ENCODE results near the gene UBALD2.
A peak's percentile ranks its signal among the peaks of the same experiment; 100 is the strongest.
"Not testable (repeated sequence)": the region's sequence is repeated elsewhere in the genome, so short reads cannot be mapped to it uniquely, and the experiment has no call there.

Gene UBALD2

DNA sequence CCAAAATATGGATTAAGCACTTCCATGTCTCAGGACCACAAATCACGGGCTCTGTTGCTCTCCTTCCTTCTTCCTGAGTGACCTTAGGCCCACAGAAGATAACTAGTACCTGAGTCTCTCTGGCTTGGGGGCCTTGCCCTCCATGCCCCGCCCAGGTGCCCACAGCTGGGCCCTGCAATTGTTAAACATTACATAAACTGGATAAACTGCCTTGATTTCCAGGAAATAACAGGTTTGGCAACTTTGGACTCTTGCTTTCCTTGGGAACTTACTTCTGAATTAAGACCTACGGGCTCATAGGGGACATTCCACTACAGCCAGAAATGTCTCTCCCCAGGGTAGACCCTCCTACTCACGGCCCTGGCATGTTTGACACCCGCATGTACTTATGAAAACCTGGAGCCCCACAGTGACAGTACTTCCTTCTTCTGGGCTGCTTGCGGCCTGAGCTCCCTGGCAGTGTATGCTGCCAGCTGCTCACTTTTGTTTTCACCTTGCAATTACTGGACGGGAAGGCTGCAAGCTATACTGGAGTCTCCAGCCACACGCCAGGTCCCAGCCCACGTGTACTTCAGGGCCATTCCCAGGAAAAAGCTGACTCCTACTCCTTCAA, 2.3 kb upstream of the UBALD2 start:
- FAIRE-seq, result peak; percentile 92

DNA sequence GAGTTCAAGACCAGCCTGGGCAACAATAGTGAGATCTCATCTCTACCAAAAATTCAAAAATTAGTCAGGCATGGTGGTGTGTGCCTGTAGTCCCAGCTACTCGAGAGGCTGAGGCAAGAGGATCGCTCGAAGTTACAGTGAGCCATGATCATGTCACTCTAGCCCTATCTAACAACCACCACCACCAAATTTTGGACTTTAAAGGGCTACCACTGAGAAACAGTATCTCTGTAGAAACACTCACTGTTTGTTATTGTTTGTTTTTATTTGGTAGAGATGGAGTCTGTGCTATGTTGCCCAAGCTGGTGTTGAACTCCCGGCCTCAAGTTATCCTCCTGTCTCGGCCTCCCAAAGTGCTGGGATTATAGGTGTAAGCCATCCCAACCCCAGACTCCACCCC, 1.3 kb upstream of the UBALD2 start:
- FAIRE-seq (no peak), DNase-seq (ENCODE audit: extremely low spot score, insufficient read length, low read depth) (no peak)

More for the DNA sequence above, 2.3 kb upstream of the UBALD2 start:
- no peak for DNase-seq (ENCODE audit: extremely low spot score, insufficient read length, low read depth)

GRCh38 chr17:76264425-76264754, 758 bp upstream of the UBALD2 start:
- DNase-seq (ENCODE audit: extremely low spot score, insufficient read length, low read depth), result no peak
- no peak for FAIRE-seq

DNA sequence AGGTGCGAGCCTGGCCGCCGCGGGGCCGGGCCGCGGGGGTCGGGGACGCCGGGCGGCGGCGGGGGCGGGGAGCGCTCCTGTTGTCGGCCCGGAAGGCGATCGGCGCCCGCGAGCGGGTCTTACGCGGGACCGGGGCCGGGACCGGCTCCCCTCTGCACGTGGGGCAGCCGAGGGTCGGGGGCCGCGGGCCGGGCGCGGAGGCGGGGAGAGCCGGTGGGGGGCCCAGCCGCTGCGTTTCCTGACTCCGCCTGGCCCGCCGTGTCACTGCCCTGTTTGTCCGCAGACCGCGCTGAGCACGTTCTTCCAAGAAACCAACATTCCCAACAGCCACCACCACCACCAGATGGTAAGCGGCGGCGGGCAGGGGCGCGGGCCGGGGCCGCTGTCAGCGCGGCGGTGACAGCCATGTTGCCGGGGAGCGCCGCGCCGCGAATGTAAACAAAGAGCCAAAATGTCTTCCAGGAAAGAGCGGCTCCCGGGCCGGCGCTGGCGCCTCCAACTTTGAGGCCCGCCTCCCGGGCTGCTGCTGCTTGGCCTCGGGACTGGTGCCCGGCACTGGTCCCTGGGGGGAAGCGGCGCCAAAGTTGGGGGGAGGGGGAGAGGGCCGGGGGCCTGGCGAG, 586 bp downstream of the UBALD2 start:
- no peak for FAIRE-seq
- no peak for DNase-seq (ENCODE audit: extremely low spot score, insufficient read length, low read depth)

DNA sequence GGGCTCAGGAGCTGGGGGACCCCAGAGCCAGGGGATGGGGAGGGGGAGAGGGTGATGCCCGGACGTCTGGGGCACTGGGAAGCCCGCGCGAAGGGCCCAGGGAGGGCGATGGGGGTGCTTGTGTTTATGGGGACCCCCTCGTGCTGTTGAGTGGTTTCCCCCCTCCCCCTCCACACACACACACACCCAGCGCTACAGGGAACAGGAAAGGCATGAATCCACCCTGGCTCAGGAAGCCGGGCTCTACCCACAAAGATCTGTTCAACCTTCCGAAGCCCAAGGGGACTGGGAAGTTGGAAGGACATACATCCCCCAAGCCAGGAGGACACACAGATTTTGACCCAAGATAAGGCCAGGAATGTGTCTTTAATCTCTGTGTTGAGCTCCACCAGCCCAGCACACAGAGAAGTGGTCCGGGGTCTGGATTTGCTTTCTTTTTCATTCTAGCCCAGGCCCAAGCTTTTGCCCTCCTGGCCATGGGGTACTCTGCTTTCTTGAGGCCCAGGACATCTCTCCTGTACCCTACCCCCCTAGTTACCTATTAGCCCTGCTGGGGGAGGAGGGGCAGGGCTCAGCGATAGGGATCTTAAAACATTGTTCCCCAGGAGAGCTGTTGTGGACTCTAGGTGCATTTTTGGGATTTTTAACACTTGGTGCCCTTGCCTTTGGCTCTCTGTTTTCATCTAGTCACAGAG, 1.2 kb downstream of the UBALD2 start:
- FAIRE-seq (peak; percentile 18), DNase-seq (ENCODE audit: extremely low spot score, insufficient read length, low read depth) (no peak)

DNA sequence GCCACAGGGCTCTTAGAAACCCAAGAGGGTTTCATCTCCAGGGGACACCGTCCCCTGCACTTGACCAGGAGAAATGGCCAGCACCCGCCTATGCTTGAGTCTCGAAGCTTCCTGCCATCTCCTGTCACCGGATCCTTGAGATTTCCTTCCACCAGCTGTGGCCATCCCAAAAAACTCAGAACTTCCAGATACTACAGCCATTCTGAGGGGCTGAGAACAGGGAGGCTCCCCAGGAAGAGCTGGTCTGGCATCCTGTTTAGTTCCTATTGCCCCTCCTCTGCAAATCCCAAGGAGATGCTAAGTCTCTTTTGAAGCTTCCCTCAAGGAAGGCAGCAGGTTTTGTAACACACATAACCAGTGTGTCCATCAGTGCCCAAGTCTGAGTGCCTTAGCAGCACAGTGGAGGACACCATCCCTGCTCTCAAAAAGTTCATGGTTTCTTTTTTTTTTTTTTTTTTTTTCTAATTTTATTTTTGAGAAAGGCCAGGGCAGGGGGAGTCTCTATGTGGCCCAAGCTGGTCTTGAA, 2.0 kb downstream of the UBALD2 start:
- DNase-seq (ENCODE audit: extremely low spot score, insufficient read length, low read depth) (no peak), FAIRE-seq (no peak)

DNA sequence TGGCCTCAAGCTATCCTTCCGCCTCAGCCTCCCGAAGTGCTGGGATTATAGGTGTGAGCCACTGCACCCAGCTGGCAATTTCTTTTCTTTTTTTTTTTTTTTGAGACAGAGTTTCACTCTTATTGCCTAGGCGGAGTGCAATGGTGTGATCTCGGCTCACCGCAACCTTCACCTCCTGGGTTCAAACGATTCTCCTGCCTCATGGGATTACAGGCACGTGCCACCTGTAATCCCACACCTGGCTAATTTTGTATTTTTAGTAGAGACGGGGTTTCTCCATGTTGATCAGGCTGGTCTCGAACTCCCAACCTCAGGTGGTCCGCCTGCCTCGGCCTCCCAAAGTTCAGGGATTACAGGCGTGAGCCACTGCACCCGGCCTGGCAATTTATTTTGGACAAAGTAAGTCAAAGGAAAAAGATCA, 2.4 kb downstream of the UBALD2 start:
- DNase-seq (ENCODE audit: extremely low spot score, insufficient read length, low read depth), result not testable (repeated sequence)

GRCh38 chr17:76268015-76268749, 3.0 kb downstream of the UBALD2 start:
- DNase-seq (ENCODE audit: extremely low spot score, insufficient read length, low read depth) (no peak), FAIRE-seq (peak; percentile 85)

More for the DNA sequence above, 2.4 kb downstream of the UBALD2 start:
- FAIRE-seq, result peak; percentile 59

DNA sequence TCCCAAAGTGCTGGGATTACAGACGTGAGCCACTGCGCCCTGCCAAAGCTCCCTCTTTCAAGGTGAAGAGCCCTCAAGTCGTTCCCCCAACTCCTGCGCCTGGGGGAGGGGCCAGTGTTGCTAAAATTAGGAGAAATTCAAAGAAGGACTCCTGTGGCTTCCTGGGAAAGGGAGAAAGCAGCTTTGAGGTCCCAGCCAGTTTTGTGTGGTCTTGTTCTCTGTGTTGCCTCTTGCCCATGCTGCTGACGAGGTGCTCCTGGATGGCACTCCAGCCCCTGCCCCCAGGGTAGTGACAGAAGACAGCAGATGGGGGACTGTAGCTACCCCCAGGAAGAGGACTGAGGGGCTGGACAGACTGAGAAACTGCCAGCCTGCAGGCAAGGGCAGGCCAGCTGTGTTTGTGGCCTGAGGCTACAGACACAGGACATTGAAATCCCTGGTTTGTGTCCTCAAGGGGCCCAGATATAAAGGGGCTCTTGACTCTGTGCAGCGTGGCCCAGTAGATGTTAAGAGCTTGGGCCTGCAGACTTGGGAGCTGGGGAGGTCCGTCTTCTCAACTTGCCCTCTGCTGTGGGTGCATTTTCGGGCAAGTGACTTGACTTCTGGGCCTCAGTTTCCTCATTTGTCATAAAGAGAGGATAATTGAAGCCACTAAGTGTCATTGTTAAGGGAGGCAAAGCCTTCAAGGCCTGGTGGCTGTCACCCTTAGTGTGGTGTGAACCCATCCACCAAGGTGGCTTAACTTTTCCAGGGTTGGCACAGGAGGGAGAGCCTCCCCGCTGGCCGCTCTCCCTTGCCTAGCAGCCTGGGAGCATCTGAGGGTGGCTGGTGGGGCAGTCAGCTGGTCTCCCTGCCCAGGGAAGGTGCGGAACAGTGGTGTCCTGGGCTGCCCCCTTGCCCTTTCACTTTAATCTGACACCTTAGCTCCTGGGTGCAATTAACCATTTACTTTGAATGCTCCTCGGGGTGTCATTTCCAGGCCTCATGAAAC, 4.1 kb downstream of the UBALD2 start:
- no peak for DNase-seq (ENCODE audit: extremely low spot score, insufficient read length, low read depth)
- peak; percentile 62 for FAIRE-seq

DNA sequence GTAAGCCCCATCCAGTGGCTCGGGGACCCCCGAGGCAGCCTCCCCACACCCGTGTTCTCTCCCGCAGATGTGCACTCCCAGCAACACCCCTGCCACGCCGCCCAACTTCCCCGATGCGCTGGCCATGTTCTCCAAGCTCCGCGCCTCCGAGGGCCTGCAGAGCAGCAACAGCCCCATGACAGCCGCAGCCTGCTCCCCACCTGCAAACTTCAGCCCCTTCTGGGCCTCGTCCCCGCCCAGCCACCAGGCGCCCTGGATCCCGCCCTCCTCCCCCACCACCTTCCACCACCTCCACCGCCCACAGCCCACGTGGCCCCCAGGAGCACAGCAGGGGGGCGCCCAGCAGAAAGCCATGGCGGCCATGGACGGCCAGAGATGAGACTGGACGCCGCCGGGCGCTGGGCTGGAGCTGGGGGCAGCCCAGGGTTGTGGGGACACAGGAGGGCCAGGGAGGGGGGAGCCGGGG, 5.0 kb downstream of the UBALD2 start:
- no peak for DNase-seq (ENCODE audit: extremely low spot score, insufficient read length, low read depth)
- no peak for FAIRE-seq

GRCh38 chr17:76270770-76271668, 5.9 kb downstream of the UBALD2 start:
- DNase-seq (ENCODE audit: extremely low spot score, insufficient read length, low read depth) (no peak), FAIRE-seq (peak; percentile 73)

GRCh38 chr17:76271669-76272540, 6.8 kb downstream of the UBALD2 start:
- DNase-seq (ENCODE audit: extremely low spot score, insufficient read length, low read depth) (peak; percentile 64), FAIRE-seq (peak; percentile 98)

DNA sequence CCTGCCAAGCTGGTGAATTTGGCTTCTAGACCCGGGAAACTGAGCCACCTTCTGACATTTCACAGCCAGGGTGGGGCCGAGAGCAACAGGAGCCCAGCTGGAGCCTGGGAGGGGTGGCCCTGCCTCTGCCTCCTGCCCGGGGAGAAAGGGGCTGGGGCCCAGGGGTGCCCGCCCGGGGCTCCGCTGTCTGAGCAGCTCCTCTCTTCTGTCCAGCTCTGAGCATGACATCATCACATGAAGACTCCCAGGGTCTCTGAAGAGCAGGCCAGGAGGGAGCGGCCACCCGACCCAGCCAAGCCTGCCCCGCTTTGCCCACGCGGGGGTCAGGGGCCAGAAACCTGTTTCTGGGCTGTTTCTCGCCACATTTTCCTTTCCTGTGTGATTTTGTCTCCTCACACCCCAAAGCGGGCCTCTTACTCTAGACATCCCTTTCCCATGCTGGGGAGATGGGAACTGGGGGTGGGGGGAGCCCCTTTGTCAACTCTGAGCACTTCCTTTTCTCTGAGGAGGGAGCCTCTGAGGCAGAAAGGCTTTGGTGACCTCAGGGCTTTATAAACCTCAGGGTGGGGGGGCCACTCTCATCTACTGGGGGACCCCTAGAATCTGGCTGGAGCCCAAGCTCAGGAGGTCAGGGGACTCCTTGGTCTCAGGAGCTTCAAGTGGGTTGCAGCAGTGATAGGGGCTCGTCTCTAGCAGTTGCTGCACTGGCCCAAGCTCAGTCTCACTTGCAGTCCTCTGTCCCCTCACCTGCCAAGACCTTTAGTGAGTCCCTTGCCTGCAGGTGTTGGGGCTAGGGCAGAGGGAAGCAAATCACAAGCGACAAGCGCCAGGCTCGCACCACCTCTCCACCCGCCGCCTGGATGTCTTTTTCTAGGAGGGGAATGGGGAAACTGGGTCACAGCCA, 7.6 kb downstream of the UBALD2 start:
- no peak for FAIRE-seq
- no peak for DNase-seq (ENCODE audit: extremely low spot score, insufficient read length, low read depth)

GRCh38 chr17:76273445-76274111, 8.4 kb downstream of the UBALD2 start:
- FAIRE-seq, result no peak
- no peak for DNase-seq (ENCODE audit: extremely low spot score, insufficient read length, low read depth)

- no peak for FAIRE-seq
- no peak for DNase-seq (ENCODE audit: extremely low spot score, insufficient read length, low read depth)
These were observed 9.2 kb downstream of the UBALD2 start for GRCh38 chr17:76274112-76274956.

All from GM18507 (cell line).